ENCODE data around the gene CCDC201.

The CCDC201 gene

GRCh38 chr7:45912972-45913371, 40.1 kb upstream of the CCDC201 start:
- no peak for TF ChIP-seq CTCF (IDR thresholded peaks at IDR 0.05; ENCODE audit: extremely low read depth, insufficient read depth, missing control alignments)
- in situ Hi-C loops (cut with MboI; ENCODE audit: low pct_unique_long_range_greater_than_20kb, low sequenced_read_pairs, unreplicated experiment): loop anchor here (10.0 to 25.0 kb wide), 2 partner anchors 1172 to 1274 kb away; no protein-coding TSS in a partner anchor
- no peak for DNase-seq (ENCODE audit: low spot score)

GRCh38 chr7:45911311-45911710, 38.4 kb upstream of the CCDC201 start:
- no peak for DNase-seq (ENCODE audit: low spot score)
- no peak for TF ChIP-seq CTCF (IDR thresholded peaks at IDR 0.05; ENCODE audit: extremely low read depth, insufficient read depth, missing control alignments)
- in situ Hi-C loops (cut with MboI; ENCODE audit: low pct_unique_long_range_greater_than_20kb, low sequenced_read_pairs, unreplicated experiment): loop anchor here (10.0 to 25.0 kb wide), 2 partner anchors 1173 to 1276 kb away; no protein-coding TSS in a partner anchor

- no peak for TF ChIP-seq CTCF (IDR thresholded peaks at IDR 0.05; ENCODE audit: extremely low read depth, insufficient read depth, missing control alignments)
- in situ Hi-C loops (cut with MboI; ENCODE audit: low pct_unique_long_range_greater_than_20kb, low sequenced_read_pairs, unreplicated experiment): loop anchor here (10.0 to 25.0 kb wide), 2 partner anchors 1174 to 1276 kb away; no protein-coding TSS in a partner anchor
- DNase-seq (ENCODE audit: low spot score): no peak
These were observed 38.0 kb upstream of the CCDC201 start for GRCh38 chr7:45910855-45911254.

- no peak for DNase-seq (ENCODE audit: low spot score)
- no peak for TF ChIP-seq CTCF (IDR thresholded peaks at IDR 0.05; ENCODE audit: extremely low read depth, insufficient read depth, missing control alignments)
- in situ Hi-C loops (cut with MboI; ENCODE audit: low pct_unique_long_range_greater_than_20kb, low sequenced_read_pairs, unreplicated experiment): loop anchor here (25.0 kb wide), 1 partner anchor 1278 kb away; no protein-coding TSS in a partner anchor
These were observed 36.7 kb upstream of the CCDC201 start for GRCh38 chr7:45909561-45909960.

GRCh38 chr7:45902820-45903219, 29.9 kb upstream of the CCDC201 start:
- in situ Hi-C loops (cut with MboI; ENCODE audit: low pct_unique_long_range_greater_than_20kb, low sequenced_read_pairs, unreplicated experiment): loop anchor here (25.0 kb wide), 1 partner anchor 1284 kb away; no protein-coding TSS in a partner anchor
- DNase-seq (ENCODE audit: low spot score): no peak
- no peak for TF ChIP-seq CTCF (IDR thresholded peaks at IDR 0.05; ENCODE audit: extremely low read depth, insufficient read depth, missing control alignments)

GRCh38 chr7:45901566-45901965, 28.7 kb upstream of the CCDC201 start:
- DNase-seq (ENCODE audit: low spot score): no peak
- in situ Hi-C loops (cut with MboI; ENCODE audit: low pct_unique_long_range_greater_than_20kb, low sequenced_read_pairs, unreplicated experiment): loop anchor here (25.0 kb wide), 1 partner anchor 1286 kb away; no protein-coding TSS in a partner anchor
- no peak for TF ChIP-seq CTCF (IDR thresholded peaks at IDR 0.05; ENCODE audit: extremely low read depth, insufficient read depth, missing control alignments)

All from GM13977 (cell line).